ENCODE data around the gene TAOK1.

GRCh38 chr17:29396066-29396465 lies 5.9 kb downstream of the TAOK1 start:
- TF ChIP-seq, protein P1, sequence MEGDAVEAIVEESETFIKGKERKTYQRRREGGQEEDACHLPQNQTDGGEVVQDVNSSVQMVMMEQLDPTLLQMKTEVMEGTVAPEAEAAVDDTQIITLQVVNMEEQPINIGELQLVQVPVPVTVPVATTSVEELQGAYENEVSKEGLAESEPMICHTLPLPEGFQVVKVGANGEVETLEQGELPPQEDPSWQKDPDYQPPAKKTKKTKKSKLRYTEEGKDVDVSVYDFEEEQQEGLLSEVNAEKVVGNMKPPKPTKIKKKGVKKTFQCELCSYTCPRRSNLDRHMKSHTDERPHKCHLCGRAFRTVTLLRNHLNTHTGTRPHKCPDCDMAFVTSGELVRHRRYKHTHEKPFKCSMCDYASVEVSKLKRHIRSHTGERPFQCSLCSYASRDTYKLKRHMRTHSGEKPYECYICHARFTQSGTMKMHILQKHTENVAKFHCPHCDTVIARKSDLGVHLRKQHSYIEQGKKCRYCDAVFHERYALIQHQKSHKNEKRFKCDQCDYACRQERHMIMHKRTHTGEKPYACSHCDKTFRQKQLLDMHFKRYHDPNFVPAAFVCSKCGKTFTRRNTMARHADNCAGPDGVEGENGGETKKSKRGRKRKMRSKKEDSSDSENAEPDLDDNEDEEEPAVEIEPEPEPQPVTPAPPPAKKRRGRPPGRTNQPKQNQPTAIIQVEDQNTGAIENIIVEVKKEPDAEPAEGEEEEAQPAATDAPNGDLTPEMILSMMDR (IDR thresholded peaks at IDR 0.05) = no peak
- TF ChIP-seq POLR2A (IDR thresholded peaks at IDR 0.05) = no peak
